Ovary (tissue), 9 donors: ENCODE measurements around the gene TNS1. TPM values are rescaled to one million over a fixed set of nuclear protein-coding genes. Genes with fewer than 3 reads are reported as not detected.
A peak's percentile ranks its signal among the peaks of the same experiment; 100 is the strongest.

Experiments used
- DNase-seq, 5 donors: peaks; one replicate each; pipeline ENCODE4 v3.0.0-alpha.2; 2019 to 2020
- H3K27ac ChIP-seq, 2 donors: fragments of 200-600 bp; one replicate each; pipeline versions ENCODE4 v1.5.1 to v1.8.0; 2019 to 2022
- H3K27me3 ChIP-seq: fragments of 200-600 bp; one replicate; pipeline ENCODE4 v1.8.0; 2022
- H3K36me3 ChIP-seq: fragments of 200-600 bp; sonication (generic); one replicate; pipeline ENCODE4 v1.5.1; 2019
- H3K4me1 ChIP-seq: one replicate; pipeline ENCODE4 v1.8.1; 2013; ENCODE audit warnings: mild to moderate bottlenecking, moderate library complexity; ENCODE audit not compliant: insufficient read depth
- H3K4me3 ChIP-seq: fragments of 200-600 bp; sonication (generic); one replicate; pipeline ENCODE4 v1.5.1; 2017
- H3K9me3 ChIP-seq, 2 donors: fragments of 200-600 bp in 1 of 2; sonication (generic) in 1 of 2; one replicate each; pipeline versions ENCODE4 v1.5.1 to v1.8.1; 2013 to 2019; ENCODE audit warnings: mild to moderate bottlenecking in 1 of 2, moderate library complexity in 1 of 2
- CTCF ChIP-seq, 3 donors: fragments of 450-650 bp in 2 of 3; fragments of 200-600 bp in 1 of 3; IDR thresholded peaks; one replicate each; pipeline versions ENCODE4 v1.5.1 to v1.8.0; 2016 to 2022; ENCODE audit warnings: antibody characterized with exemption in 3 of 3, mild to moderate bottlenecking in 1 of 3
- EP300 ChIP-seq: sonication (generic); formaldehyde crosslinking; IDR thresholded peaks from one replicate; pipeline ENCODE4 v1.6.1; 2017; ENCODE audit warnings: antibody characterized with exemption
- POLR2A ChIP-seq: fragments of 450-650 bp; IDR thresholded peaks from one replicate; pipeline ENCODE4 v1.6.1; 2017; ENCODE audit warnings: antibody characterized with exemption, mild to moderate bottlenecking, moderate library complexity
- WGBS, 3 donors: extraction: QIAGEN DNeasy Blood & Tissue Kit in 1 of 3; methylation state at CpG; one replicate each; pipeline versions ENCODE4 v1.1.5 to v1.1.7; 2013 to 2017; 5-methylcytosine and 5-hydroxymethylcytosine counted together
- intact Hi-C, 4 donors: fragments of 100-400 bp; cut with DNase I; formaldehyde crosslinking; loops; one replicate each; pipeline versions ENCODE4 v1.11.0 to v1.15.1; 2022 to 2023
- polyA plus RNA-seq, 2 donors: library from polyadenylated mRNA; stranded (reverse); fragments of 200-250 nt in 1 of 2; fragments of 350-450 nt in 1 of 2; fragmentation: Illumina TruSeq in 1 of 2; extraction: RNeasy Lipid Tissue Mini Kit (QIAGEN cat#74804) in 1 of 2; gene quantifications; one replicate each; pipeline ENCODE4 v1.2.3, GENCODE V29; 2013 to 2014
- total RNA-seq, 7 donors: library from RNA; depleted of rRNA in 2 of 7; stranded (reverse); fragments of >200 nt in 2 of 7; fragmentation: NEBNext Ultra II Directional in 3 of 7; extraction: Animal tissue kit (Norgen Biotek cat#: 25700) in 3 of 7; gene quantifications; one replicate each; pipeline versions ENCODE4 v1.1.0 to v1.2.4, GENCODE V29; 2016 to 2023
- donor health status: DM: no; HTN: no; CAD: no; lungs with moderate emphysema.
- donor health status: DM: no; HTN: no; CAD: no.
- donor health status: Bipolar disorder and iron deficiency.
- donor health status: DM: yes; HTN: yes; CAD: no.
- donor health status: DM: no; HTN: no; CAD: no.
- donor health status: DM: yes; HTN: yes; CAD: no.

TNS1 gene
- total and polyA plus RNA-seq, 9 donors: 140 to 568 (median 356) TPM

GRCh38 chr2:217904614-217904965 is 98.2 kb downstream of the TNS1 start:
- DNase-seq: peak in 1 of 5 donors; percentile 38
- Histone ChIP-seq H3K9me3 (no peaks in the 10 kb centered on the region), H3K27me3 (no peaks in the 10 kb centered on the region), H3K36me3 (no peaks in the 10 kb centered on the region), H3K4me1 (peaks cover 54% of the 10 kb centered on the region), H3K4me3 (no peak overlapping the region), H3K27ac (peak overlapping the region; percentile 3 to 97)
- intact Hi-C loops: loop anchor here in 2 of 4 donors (5.0 to 10.0 kb wide), 2 partner anchors 70 to 73 kb away; no protein-coding TSS in a partner anchor
- WGBS, 3 donors: 41 to 52% (median 47%) methylated on average over 5 of the region's 5 CpGs
- TF ChIP-seq EP300 (no peak), CTCF (IDR thresholded peaks at IDR 0.05) (no peak)

- intact Hi-C loops: loop anchor here in 2 of 4 donors (5.0 to 10.0 kb wide), 2 partner anchors 71 to 73 kb away; no protein-coding TSS in a partner anchor
- Histone ChIP-seq H3K4me1 (peaks cover 54% of the 10 kb centered on the region), H3K27me3 (no peaks in the 10 kb centered on the region), H3K27ac (peak overlapping the region; percentile 54 to 97), H3K36me3 (no peaks in the 10 kb centered on the region), H3K9me3 (no peaks in the 10 kb centered on the region), H3K4me3 (no peak overlapping the region)
- 10 to 13% (median 11%) methylated on average over 11 of the region's 11 CpGs for WGBS, 3 donors
- TF ChIP-seq POLR2A: peak; percentile 16
- TF ChIP-seq CTCF (IDR thresholded peaks at IDR 0.05): no peak
- TF ChIP-seq EP300: peak; percentile 48
- peak; percentile 81 to 89 (median 86) for DNase-seq
Observed at GRCh38 chr2:217903859-217904613, 98.8 kb downstream of the TNS1 start.

- TF ChIP-seq EP300 (no peak), CTCF (IDR thresholded peaks at IDR 0.05) (no peak), POLR2A (no peak)
- no peaks in the 10 kb centered on the region for H3K36me3 ChIP-seq
- H3K9me3 ChIP-seq: no peaks in the 10 kb centered on the region
- peaks cover 57% of the 10 kb centered on the region for H3K4me1 ChIP-seq
- H3K4me3 ChIP-seq: no peak overlapping the region
- 47 to 55% (median 55%) methylated on average over 8 of the region's 8 CpGs for WGBS, 3 donors
- peak overlapping the region; percentile 54 to 97 for H3K27ac ChIP-seq
- no peak for DNase-seq
- intact Hi-C loops: loop anchor here in 2 of 4 donors (5.0 to 10.0 kb wide), 2 partner anchors 72 to 74 kb away; no protein-coding TSS in a partner anchor
- no peaks in the 10 kb centered on the region for H3K27me3 ChIP-seq
Observed at GRCh38 chr2:217903142-217903858, 99.5 kb downstream of the TNS1 start.

GRCh38 chr2:217902379-217903141 is 100.2 kb downstream of the TNS1 start:
- Histone ChIP-seq H3K9me3 (no peaks in the 10 kb centered on the region), H3K36me3 (no peaks in the 10 kb centered on the region), H3K27ac (peak overlapping the region; percentile 51 to 97), H3K27me3 (no peaks in the 10 kb centered on the region), H3K4me3 (peak overlapping the region; percentile 9), H3K4me1 (peaks cover 65% of the 10 kb centered on the region)
- WGBS, 3 donors: 3 to 8% (median 7%) methylated on average over 18 to 19 of the region's 19 CpGs
- peak; percentile 76 to 87 (median 83) for DNase-seq
- TF ChIP-seq POLR2A (no peak), EP300 (peak; percentile 65)
- intact Hi-C loops: loop anchor here in 2 of 4 donors (5.0 to 10.0 kb wide), 2 partner anchors 72 to 75 kb away; no protein-coding TSS in a partner anchor
